Fibroblast of villous mesenchyme (primary cell): Measurements from ENCODE around the gene PIM3. TPM values are rescaled to one million over a fixed set of nuclear protein-coding genes. Genes with fewer than 3 reads are reported as not detected.
"Not testable (repeated sequence)": the region's sequence is repeated elsewhere in the genome, so short reads cannot be mapped to it uniquely, and the experiment has no call there.

ENCODE experiments used
- DNase-seq: peaks from one replicate; pipeline ENCODE4 v3.0.0-alpha.2; 2010; ENCODE audit warnings: low read depth
- H3K4me3 ChIP-seq: 2 replicates; pipeline ENCODE4 v1.5.1; 2011; ENCODE audit warnings: low read depth, mild to moderate bottlenecking, low read length
- total RNA-seq: library from RNA; depleted of rRNA; stranded (reverse); fragments of >200 nt; gene quantifications from 2 replicates; pipeline ENCODE4 v1.2.3, GENCODE V29; 2012
- TF ChIP-seq, protein P1 (sequence below): IDR thresholded peaks from 2 replicates; pipeline ENCODE4 v1.5.1; 2012; ENCODE audit warnings: low read depth, mild to moderate bottlenecking, low read length; ENCODE audit not compliant: insufficient read depth

Gene PIM3
- total RNA-seq, 1 donor: 32.0 TPM

DNA sequence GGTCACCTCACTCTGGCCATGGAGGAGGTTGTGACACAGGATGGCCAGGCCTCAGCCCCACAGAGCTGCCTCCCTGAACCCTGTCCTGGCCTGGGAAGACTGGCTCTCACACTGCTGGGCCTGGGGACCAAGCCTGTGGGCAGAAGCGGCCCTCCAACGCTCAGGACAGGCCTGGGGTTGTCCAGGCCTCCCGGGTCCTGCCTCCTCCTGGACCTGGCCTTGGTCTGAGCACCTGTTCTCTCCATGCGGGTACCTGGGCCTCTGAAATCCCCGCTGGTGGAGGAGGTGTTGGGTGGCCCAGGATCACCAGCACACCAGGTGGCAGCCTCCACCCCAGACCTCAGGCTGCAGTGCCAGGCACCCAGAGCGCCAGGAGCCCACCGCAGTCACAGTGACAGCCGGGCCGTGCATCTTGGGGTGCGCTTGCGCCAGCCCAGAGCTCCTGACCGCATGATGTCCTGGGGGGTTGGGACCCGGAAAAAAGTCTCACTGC lies 16.1 kb upstream of the PIM3 start:
- no peak overlapping the region for H3K4me3 ChIP-seq
- TF ChIP-seq, protein P1, sequence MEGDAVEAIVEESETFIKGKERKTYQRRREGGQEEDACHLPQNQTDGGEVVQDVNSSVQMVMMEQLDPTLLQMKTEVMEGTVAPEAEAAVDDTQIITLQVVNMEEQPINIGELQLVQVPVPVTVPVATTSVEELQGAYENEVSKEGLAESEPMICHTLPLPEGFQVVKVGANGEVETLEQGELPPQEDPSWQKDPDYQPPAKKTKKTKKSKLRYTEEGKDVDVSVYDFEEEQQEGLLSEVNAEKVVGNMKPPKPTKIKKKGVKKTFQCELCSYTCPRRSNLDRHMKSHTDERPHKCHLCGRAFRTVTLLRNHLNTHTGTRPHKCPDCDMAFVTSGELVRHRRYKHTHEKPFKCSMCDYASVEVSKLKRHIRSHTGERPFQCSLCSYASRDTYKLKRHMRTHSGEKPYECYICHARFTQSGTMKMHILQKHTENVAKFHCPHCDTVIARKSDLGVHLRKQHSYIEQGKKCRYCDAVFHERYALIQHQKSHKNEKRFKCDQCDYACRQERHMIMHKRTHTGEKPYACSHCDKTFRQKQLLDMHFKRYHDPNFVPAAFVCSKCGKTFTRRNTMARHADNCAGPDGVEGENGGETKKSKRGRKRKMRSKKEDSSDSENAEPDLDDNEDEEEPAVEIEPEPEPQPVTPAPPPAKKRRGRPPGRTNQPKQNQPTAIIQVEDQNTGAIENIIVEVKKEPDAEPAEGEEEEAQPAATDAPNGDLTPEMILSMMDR: no peak
- no peak for DNase-seq

DNA sequence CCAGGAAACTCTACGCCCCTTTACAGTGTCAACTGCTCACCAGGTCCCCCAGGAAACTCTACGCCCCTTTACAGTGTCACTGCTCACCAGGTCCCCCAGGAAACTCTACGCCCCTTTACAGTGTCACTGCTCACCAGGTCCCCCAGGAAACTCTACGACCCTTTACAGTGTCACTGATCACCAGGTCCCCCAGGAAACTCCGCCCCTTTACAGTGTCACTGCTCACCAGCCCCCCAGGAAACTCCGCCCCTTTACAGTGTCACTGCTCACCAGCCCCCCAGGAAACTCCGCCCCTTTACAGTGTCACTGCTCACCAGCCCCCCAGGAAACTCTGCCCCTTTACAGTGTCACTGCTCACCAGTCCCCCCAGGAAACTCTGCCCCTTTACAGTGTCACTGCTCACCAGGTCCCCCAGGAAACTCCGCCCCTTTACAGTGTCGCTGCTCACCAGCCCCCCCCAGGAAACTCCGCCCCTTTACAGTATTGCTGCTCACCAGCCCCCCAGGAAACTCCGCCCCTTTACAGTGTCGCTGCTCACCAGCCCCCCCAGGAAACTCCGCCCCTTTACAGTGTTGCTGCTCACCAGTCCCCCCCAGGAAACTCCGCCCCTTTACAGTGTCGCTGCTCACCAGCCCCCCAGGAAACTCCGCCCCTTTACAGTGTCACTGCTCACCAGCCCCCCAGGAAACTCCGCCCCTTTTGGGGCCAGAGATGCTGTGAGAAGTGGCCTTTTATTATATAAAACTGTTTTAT lies 15.4 kb upstream of the PIM3 start:
- not testable (repeated sequence) for DNase-seq, H3K4me3 ChIP-seq

- H3K4me3 ChIP-seq: no peak overlapping the region
- TF ChIP-seq, protein P1: no peak
- DNase-seq: no peak
These were observed 13.8 kb upstream of the PIM3 start for GRCh38 chr22:49946612-49947295.

GRCh38 chr22:49947296-49947622 lies 13.3 kb upstream of the PIM3 start:
- no peak for DNase-seq
- no peak overlapping the region for H3K4me3 ChIP-seq
- TF ChIP-seq, protein P1: no peak

GRCh38 chr22:49948116-49948957 lies 12.2 kb upstream of the PIM3 start:
- no peak for DNase-seq
- TF ChIP-seq, protein P1: no peak

GRCh38 chr22:49948958-49949913 lies 11.3 kb upstream of the PIM3 start:
- TF ChIP-seq, protein P1: no peak
- DNase-seq: no peak
- H3K4me3 ChIP-seq: no peak overlapping the region

More at GRCh38 chr22:49948116-49948957, 12.2 kb upstream of the PIM3 start:
- no peak overlapping the region for H3K4me3 ChIP-seq
